22Rv1 (cell line): ENCODE data around the gene DPP3.

Experiments
- ZFX ChIP-seq: fragments of 450-650 bp; IDR thresholded peaks from 2 replicates; pipeline ENCODE4 v1.6.1; 2017; ENCODE audit warnings: antibody characterized with exemption, borderline replicate concordance
- TF ChIP-seq, protein P1 (sequence below): fragments of 450-650 bp; IDR thresholded peaks from 2 replicates; pipeline ENCODE4 v1.5.1; 2017; ENCODE audit warnings: mild to moderate bottlenecking

DNA sequence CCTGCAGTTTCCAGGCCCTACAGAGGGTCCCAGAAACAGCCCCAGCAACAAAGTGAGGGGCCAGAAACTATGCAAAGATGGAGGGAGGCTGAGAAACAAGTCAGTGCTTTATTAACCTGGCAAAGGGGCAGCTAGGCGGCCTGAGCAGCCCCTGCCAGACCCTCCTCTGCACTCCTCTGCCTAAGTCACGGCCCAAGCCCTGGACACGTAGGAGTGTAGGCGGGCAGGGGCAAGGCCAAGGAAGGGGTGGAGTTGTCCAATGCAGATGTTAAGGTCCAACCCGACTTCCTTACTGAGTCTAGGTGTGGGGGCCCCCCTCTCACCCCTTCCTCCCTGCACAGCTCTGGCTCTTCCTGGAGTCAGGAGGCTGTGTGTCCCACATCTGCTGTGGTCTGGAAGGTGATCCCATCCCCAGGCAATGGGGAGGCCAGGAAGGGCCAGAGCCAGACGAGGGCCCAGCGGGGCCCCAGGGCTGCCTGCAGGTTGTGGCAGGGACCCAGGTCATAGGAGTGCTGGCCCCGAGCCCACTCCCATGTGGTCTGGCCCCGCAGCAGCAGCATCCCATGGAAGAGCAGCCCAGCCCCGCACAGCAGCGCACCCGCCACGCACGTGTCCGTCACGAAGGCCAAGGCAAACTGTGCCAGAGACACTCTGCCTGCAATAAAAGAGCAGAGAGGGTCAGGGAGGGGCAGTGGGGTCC, 59.1 kb downstream of the DPP3 start:
- TF ChIP-seq, protein P1, sequence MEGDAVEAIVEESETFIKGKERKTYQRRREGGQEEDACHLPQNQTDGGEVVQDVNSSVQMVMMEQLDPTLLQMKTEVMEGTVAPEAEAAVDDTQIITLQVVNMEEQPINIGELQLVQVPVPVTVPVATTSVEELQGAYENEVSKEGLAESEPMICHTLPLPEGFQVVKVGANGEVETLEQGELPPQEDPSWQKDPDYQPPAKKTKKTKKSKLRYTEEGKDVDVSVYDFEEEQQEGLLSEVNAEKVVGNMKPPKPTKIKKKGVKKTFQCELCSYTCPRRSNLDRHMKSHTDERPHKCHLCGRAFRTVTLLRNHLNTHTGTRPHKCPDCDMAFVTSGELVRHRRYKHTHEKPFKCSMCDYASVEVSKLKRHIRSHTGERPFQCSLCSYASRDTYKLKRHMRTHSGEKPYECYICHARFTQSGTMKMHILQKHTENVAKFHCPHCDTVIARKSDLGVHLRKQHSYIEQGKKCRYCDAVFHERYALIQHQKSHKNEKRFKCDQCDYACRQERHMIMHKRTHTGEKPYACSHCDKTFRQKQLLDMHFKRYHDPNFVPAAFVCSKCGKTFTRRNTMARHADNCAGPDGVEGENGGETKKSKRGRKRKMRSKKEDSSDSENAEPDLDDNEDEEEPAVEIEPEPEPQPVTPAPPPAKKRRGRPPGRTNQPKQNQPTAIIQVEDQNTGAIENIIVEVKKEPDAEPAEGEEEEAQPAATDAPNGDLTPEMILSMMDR = no peak
- TF ChIP-seq ZFX = no peak
